Heart left ventricle (tissue), 13 donors: ENCODE measurements around the gene CFAP45.

ENCODE experiments used
- POLR2A ChIP-seq, 2 donors: fragments of 450-650 bp; IDR thresholded peaks; one replicate each; pipeline ENCODE4 v1.6.1; 2017; ENCODE audit warnings: antibody characterized with exemption in 2 of 2, mild to moderate bottlenecking in 2 of 2, moderate library complexity in 2 of 2
- TF ChIP-seq, protein P1 (sequence below), 12 donors: fragments of 200-600 bp; sonication (generic) in 4 of 12; IDR thresholded peaks; one replicate each; pipeline versions ENCODE4 v1.5.0 to v1.8.0; 2018 to 2022; ENCODE audit warnings: antibody characterized with exemption in 12 of 12, mild to moderate bottlenecking in 5 of 12
- donor health status: ischemic (EF 13 %, LVEDD 7.1; RV severe dilation, severe dysfunction).
- donor health status: DM: no; HTN: yes; CAD: no.
- donor health status: DM: no; HTN: no; CAD: no.
- donor health status: ischemic (EF 25% LVEDD 6.9; RV normal size, moderate dysfunction).
- donor health status: ischemic (EF 25% LVEDD 5.7; RV mildly dilated, moderate dysfunction).
- donor health status: ischemic (EF 35%, LVEDD 5.7; RV mildly dilated, moderate dysfunction).
- donor health status: nonischemic (EF 11% LVEDD 7.7; RV severe dilation, severe dysfunction).
- donor health status: DM: yes; HTN: yes; CAD: no.
- donor health status: PGD.
- donor health status: ischemic (EF 29% LVEDD 5.4; RV normal size, mild dysfunction).
- donor health status: nonischemic (EF 23%, LVEDD 6.1; RV moderate dilation, normal function).

DNA sequence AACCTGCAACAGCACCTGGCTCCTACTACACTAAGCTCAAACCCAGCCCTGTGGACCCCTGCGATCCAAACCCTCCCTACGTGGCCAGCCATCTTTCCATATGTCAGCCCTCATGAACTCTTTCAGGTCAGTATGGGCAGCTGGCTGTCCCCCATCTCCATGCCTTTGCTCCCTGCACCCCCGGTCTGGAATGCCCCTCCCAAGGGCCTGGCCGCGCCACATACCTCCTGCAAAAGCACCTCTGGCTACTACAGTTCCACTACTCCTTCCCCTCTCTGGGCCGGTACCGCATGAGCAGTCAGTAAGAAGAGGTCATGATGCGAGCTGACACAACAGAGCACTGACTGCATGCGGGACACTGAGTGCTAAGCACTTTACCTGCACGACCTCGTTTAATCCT, 35.3 kb upstream of the CFAP45 start:
- TF ChIP-seq, protein P1, sequence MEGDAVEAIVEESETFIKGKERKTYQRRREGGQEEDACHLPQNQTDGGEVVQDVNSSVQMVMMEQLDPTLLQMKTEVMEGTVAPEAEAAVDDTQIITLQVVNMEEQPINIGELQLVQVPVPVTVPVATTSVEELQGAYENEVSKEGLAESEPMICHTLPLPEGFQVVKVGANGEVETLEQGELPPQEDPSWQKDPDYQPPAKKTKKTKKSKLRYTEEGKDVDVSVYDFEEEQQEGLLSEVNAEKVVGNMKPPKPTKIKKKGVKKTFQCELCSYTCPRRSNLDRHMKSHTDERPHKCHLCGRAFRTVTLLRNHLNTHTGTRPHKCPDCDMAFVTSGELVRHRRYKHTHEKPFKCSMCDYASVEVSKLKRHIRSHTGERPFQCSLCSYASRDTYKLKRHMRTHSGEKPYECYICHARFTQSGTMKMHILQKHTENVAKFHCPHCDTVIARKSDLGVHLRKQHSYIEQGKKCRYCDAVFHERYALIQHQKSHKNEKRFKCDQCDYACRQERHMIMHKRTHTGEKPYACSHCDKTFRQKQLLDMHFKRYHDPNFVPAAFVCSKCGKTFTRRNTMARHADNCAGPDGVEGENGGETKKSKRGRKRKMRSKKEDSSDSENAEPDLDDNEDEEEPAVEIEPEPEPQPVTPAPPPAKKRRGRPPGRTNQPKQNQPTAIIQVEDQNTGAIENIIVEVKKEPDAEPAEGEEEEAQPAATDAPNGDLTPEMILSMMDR (IDR thresholded peaks at IDR 0.05), result no peak
- no peak for TF ChIP-seq POLR2A (IDR thresholded peaks at IDR 0.05)
